ENCODE measurements around the gene FASN. TPM values are rescaled to one million over a fixed set of nuclear protein-coding genes. Genes with fewer than 3 reads are reported as not detected.

The FASN gene
- total and polyA plus RNA-seq, 2 of the 13 experiments (the other 11 are each of a cell fraction or from before 2014, with no cell fraction given) = 51.7 to 101 TPM

DNA sequence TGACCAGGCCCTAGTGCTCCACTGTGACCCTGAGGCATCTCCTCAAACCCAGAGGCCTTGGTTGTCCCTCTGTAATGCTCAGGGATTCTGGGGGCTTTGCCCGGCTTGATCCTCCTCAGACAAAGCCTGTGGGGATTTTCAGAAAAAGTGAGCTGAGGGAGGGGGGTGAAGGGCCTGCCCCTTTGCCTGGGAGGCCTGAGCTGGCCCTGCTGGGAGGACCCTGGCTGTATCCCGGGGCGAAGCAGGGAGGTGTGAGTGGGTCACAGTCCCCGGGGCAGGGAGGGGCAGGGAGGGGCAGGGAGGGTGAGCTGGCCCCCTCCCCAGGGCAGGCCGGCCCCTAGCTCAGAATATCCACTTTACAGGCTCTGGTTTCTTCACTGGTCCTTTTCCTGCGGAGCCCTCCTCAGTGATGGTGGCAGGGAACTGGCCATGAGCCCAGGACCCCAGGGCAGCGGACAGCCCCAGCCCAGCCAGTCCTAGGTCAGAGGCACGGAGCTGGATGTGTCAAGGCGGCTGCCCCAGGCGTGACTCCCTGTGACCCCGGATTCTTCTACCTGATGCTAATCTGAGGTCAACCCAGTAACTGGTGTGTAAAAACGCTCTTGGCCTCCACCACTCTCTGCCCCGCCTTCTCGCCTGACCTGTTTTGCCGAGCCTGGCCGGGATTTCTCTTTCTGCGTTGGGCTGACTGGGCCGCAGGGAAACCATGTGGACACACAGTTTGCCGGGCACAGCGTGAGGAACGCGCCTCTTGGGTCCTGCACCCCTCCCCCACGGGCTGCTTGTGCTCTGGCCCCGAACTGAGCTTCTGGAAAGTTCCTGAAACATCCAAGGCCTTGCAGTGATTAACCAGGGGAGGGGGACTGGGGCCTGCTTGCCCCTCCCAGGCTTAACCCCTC lies 5.8 kb upstream of the FASN start (continued):
- TF ChIP-seq, protein P1, sequence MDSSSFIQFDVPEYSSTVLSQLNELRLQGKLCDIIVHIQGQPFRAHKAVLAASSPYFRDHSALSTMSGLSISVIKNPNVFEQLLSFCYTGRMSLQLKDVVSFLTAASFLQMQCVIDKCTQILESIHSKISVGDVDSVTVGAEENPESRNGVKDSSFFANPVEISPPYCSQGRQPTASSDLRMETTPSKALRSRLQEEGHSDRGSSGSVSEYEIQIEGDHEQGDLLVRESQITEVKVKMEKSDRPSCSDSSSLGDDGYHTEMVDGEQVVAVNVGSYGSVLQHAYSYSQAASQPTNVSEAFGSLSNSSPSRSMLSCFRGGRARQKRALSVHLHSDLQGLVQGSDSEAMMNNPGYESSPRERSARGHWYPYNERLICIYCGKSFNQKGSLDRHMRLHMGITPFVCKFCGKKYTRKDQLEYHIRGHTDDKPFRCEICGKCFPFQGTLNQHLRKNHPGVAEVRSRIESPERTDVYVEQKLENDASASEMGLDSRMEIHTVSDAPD (CRISPR knock-in tag; IDR thresholded peaks at IDR 0.05) = peak; percentile 98
- TF ChIP-seq KAT8 (CRISPR knock-in tag; IDR thresholded peaks at IDR 0.05) (peak; percentile 66; the same call in 1 of the 2 replicates), SP4 (CRISPR knock-in tag; IDR thresholded peaks at IDR 0.05) (peak; percentile 84), ZNF232 (CRISPR knock-in tag; IDR thresholded peaks at IDR 0.05; ENCODE audit: borderline replicate concordance) (peak; percentile 82; the same call in 1 of the 2 replicates), RARG (CRISPR knock-in tag; IDR thresholded peaks at IDR 0.05; ENCODE audit: low read depth) (no peak), ZMYM3 (CRISPR knock-in tag; IDR thresholded peaks at IDR 0.05) (peak; percentile 59; the same call in 1 of the 2 replicates), CREM (IDR thresholded peaks at IDR 0.05) (peak; percentile 56; the same call in 1 of the 2 replicates), CREM (CRISPR knock-in tag; IDR thresholded peaks at IDR 0.05) (no peak), CHD4 (IDR thresholded peaks at IDR 0.05; ENCODE audit: borderline replicate concordance, low read length) (no peak), RXRA (CRISPR knock-in tag; IDR thresholded peaks at IDR 0.05) (peak; percentile 97), GATAD2A (CRISPR knock-in tag; IDR thresholded peaks at IDR 0.05) (peak; percentile 89)
- TF ChIP-seq, protein P2, sequence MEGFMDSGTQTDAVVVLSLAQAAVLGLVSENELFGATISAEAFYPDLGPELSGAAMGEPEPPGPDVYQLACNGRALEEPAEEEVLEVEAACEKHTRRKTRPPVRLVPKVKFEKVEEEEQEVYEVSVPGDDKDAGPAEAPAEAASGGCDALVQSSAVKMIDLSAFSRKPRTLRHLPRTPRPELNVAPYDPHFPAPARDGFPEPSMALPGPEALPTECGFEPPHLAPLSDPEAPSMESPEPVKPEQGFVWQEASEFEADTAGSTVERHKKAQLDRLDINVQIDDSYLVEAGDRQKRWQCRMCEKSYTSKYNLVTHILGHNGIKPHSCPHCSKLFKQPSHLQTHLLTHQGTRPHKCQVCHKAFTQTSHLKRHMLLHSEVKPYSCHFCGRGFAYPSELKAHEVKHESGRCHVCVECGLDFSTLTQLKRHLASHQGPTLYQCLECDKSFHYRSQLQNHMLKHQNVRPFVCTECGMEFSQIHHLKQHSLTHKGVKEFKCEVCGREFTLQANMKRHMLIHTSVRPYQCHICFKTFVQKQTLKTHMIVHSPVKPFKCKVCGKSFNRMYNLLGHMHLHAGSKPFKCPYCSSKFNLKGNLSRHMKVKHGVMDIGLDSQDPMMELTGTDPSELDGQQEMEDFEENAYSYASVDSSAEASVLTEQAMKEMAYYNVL (CRISPR knock-in tag; IDR thresholded peaks at IDR 0.05; ENCODE audit: borderline replicate concordance) = no peak; the same call in 1 of the 2 replicates
- TF ChIP-seq, protein P3, sequence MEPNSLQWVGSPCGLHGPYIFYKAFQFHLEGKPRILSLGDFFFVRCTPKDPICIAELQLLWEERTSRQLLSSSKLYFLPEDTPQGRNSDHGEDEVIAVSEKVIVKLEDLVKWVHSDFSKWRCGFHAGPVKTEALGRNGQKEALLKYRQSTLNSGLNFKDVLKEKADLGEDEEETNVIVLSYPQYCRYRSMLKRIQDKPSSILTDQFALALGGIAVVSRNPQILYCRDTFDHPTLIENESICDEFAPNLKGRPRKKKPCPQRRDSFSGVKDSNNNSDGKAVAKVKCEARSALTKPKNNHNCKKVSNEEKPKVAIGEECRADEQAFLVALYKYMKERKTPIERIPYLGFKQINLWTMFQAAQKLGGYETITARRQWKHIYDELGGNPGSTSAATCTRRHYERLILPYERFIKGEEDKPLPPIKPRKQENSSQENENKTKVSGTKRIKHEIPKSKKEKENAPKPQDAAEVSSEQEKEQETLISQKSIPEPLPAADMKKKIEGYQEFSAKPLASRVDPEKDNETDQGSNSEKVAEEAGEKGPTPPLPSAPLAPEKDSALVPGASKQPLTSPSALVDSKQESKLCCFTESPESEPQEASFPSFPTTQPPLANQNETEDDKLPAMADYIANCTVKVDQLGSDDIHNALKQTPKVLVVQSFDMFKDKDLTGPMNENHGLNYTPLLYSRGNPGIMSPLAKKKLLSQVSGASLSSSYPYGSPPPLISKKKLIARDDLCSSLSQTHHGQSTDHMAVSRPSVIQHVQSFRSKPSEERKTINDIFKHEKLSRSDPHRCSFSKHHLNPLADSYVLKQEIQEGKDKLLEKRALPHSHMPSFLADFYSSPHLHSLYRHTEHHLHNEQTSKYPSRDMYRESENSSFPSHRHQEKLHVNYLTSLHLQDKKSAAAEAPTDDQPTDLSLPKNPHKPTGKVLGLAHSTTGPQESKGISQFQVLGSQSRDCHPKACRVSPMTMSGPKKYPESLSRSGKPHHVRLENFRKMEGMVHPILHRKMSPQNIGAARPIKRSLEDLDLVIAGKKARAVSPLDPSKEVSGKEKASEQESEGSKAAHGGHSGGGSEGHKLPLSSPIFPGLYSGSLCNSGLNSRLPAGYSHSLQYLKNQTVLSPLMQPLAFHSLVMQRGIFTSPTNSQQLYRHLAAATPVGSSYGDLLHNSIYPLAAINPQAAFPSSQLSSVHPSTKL (CRISPR knock-in tag; IDR thresholded peaks at IDR 0.05) = peak; percentile 81
- TF ChIP-seq, protein P4, sequence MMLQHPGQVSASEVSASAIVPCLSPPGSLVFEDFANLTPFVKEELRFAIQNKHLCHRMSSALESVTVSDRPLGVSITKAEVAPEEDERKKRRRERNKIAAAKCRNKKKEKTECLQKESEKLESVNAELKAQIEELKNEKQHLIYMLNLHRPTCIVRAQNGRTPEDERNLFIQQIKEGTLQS (CRISPR knock-in tag; IDR thresholded peaks at IDR 0.05) = 0 out of 2 replicates have a peak, but pooled peaks have one; percentile 31
- TF ChIP-seq, protein P5, sequence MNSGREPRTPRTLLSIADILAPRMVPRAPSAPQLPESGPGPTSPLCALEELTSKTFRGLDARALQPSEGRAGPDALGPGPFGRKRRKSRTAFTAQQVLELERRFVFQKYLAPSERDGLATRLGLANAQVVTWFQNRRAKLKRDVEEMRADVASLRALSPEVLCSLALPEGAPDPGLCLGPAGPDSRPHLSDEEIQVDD (CRISPR knock-in tag; IDR thresholded peaks at IDR 0.05; ENCODE audit: borderline replicate concordance) = 0 out of 2 replicates have a peak, but pooled peaks have one; percentile 74

Measured in HepG2 (cell line).